HL-60 (cell line): ENCODE results near the gene TSPAN31.

ENCODE experiments used
- GABPA ChIP-seq: IDR thresholded peaks from 2 replicates; pipeline ENCODE4 v1.6.1; 2012; ENCODE audit warnings: low read depth
- POLR2AphosphoS5 ChIP-seq: IDR thresholded peaks from 2 replicates; pipeline ENCODE4 v1.6.1; 2012; ENCODE audit warnings: low read depth
- TF ChIP-seq, protein P1 (sequence below): IDR thresholded peaks from one replicate; pipeline ENCODE4 v1.5.1; 2011; ENCODE audit warnings: low read length, control low read depth, inconsistent platforms; ENCODE audit not compliant: insufficient read depth
- TF ChIP-seq, protein P2 (sequence below): IDR thresholded peaks from 2 replicates; pipeline ENCODE4 v1.6.1; 2012; ENCODE audit warnings: low read depth; ENCODE audit not compliant: insufficient replicate concordance

DNA sequence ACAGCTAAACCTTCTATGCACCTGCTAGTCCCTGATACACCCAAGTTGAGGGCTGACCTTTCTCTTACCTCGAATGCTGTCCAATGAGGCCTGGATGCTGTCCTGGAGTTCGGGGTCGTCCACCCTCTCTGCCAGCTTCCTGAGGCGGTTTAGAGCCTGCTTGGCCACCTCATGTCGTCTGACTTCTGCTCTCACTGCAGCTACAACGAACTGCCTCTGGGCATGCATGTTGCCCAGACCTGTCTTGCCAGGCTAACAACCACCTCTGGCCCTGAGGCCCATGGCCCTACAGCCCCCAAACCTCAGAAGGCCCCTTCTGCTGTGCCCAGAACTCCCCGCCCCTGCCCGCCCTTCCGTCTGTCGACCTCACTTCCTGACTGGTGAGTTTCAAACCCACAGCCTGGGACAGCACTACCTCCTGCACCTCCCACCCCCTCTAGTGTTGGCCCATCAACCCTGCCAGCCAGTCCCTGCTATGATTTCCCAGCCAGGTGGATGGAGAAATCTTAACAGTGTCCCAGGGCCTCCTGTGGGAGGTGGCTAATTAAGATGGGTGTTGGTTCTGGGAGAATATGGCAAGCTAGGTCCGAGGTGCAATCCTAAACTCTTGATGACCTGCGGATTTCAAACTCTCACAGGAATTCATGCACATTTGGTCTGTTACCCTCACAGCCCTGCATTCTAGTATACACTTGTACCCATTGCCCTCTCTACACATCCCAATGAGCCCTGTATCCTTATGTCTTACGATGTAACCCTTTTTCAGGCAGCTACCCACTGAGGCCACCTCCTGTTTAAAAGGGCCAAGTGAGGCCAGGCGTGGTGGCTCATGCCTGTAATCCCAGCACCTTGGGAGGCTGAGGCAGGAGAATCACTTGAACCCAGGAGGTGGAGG lies 2.7 kb upstream of the TSPAN31 start:
- TF ChIP-seq, protein P1, sequence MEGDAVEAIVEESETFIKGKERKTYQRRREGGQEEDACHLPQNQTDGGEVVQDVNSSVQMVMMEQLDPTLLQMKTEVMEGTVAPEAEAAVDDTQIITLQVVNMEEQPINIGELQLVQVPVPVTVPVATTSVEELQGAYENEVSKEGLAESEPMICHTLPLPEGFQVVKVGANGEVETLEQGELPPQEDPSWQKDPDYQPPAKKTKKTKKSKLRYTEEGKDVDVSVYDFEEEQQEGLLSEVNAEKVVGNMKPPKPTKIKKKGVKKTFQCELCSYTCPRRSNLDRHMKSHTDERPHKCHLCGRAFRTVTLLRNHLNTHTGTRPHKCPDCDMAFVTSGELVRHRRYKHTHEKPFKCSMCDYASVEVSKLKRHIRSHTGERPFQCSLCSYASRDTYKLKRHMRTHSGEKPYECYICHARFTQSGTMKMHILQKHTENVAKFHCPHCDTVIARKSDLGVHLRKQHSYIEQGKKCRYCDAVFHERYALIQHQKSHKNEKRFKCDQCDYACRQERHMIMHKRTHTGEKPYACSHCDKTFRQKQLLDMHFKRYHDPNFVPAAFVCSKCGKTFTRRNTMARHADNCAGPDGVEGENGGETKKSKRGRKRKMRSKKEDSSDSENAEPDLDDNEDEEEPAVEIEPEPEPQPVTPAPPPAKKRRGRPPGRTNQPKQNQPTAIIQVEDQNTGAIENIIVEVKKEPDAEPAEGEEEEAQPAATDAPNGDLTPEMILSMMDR = peak; percentile 52
- TF ChIP-seq POLR2AphosphoS5 = no peak
- TF ChIP-seq, protein P2, sequence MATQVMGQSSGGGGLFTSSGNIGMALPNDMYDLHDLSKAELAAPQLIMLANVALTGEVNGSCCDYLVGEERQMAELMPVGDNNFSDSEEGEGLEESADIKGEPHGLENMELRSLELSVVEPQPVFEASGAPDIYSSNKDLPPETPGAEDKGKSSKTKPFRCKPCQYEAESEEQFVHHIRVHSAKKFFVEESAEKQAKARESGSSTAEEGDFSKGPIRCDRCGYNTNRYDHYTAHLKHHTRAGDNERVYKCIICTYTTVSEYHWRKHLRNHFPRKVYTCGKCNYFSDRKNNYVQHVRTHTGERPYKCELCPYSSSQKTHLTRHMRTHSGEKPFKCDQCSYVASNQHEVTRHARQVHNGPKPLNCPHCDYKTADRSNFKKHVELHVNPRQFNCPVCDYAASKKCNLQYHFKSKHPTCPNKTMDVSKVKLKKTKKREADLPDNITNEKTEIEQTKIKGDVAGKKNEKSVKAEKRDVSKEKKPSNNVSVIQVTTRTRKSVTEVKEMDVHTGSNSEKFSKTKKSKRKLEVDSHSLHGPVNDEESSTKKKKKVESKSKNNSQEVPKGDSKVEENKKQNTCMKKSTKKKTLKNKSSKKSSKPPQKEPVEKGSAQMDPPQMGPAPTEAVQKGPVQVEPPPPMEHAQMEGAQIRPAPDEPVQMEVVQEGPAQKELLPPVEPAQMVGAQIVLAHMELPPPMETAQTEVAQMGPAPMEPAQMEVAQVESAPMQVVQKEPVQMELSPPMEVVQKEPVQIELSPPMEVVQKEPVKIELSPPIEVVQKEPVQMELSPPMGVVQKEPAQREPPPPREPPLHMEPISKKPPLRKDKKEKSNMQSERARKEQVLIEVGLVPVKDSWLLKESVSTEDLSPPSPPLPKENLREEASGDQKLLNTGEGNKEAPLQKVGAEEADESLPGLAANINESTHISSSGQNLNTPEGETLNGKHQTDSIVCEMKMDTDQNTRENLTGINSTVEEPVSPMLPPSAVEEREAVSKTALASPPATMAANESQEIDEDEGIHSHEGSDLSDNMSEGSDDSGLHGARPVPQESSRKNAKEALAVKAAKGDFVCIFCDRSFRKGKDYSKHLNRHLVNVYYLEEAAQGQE = no peak
- TF ChIP-seq GABPA = no peak
